Activated CD4-positive, alpha-beta T cell treated with anti-CD3 and anti-CD28 coated beads for 36 hours (primary cell): ENCODE results near the gene FYN. TPM values are rescaled to one million over a fixed set of nuclear protein-coding genes. Genes with fewer than 3 reads are reported as not detected.

Source experiments
- ATAC-seq: fragments of 200-7000 bp; cut with Tn5 transposase; one replicate; pipeline ENCODE4 v1.10.0; 2021; ENCODE audit warnings: mild to moderate bottlenecking, moderate library complexity
- CTCF ChIA-PET: fragments of 350-600 bp; sonication (Branson Sonifier 250); formaldehyde crosslinking; loops from one replicate; lab custom pipeline; 2021; ENCODE audit warnings: antibody characterized with exemption; lab: Charles Lee
- POLR2A ChIA-PET: fragments of 350-600 bp; sonication (Branson Sonifier 250); formaldehyde crosslinking; loops from one replicate; lab custom pipeline; 2021; ENCODE audit warnings: antibody characterized with exemption, inconsistent platforms; lab: Charles Lee
- DNase-seq: peaks from one replicate; pipeline ENCODE4 v3.0.0-alpha.2; 2020
- H3K27ac Mint-ChIP-seq: one replicate; pipeline ENCODE4 v1.8.0; 2021; ENCODE audit warnings: mixed read lengths
- H3K27me3 Mint-ChIP-seq: one replicate; pipeline ENCODE4 v1.8.0; 2021; ENCODE audit warnings: mixed read lengths
- H3K36me3 Mint-ChIP-seq: one replicate; pipeline ENCODE4 v1.8.0; 2021; ENCODE audit warnings: low read depth, mixed read lengths
- H3K4me1 Mint-ChIP-seq: one replicate; pipeline ENCODE4 v1.8.0; 2021; ENCODE audit warnings: mixed read lengths
- H3K4me3 Mint-ChIP-seq: one replicate; pipeline ENCODE4 v1.8.0; 2021; ENCODE audit warnings: mild to moderate bottlenecking, moderate library complexity, mixed read lengths
- H3K9me3 Mint-ChIP-seq: one replicate; pipeline ENCODE4 v1.8.0; 2021; ENCODE audit warnings: low read depth, mixed read lengths
- intact Hi-C, 2 experiments: fragments of 100-400 bp; cut with DNase I in 1 of 2; cut with micrococcal nuclease in 1 of 2; formaldehyde crosslinking; loops; one replicate each; pipeline versions ENCODE4 v1.14.2 to v1.15.1; 2022 to 2024; cut with DNase I, micrococcal nuclease
- total RNA-seq, 2 experiments: library from RNA; stranded (reverse); gene quantifications; one replicate each; pipeline ENCODE4 v1.2.3, GENCODE V29; 2021

Gene FYN
- total RNA-seq, 2 experiments from 2014 or later = 345 to 504 TPM

DNA sequence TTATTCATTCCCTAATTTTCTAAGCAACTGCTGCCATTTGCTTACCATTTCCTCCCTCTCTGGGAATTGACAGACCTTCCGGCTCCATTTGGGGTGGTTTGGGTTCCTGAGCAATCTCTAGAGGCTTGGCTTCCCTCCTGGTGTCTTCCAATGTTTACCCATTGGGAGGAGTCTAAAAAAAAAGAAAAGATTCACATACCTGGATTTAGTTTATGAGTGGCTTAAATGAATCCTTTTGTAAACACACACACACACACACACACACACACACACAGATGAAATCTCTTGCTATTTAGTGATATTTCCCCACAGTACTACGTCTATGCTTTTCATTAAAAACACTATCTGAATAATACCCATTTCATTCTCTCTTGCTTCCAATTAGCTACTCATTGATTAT, 219.3 kb downstream of the FYN start:
- Mint-ChIP-seq H3K4me1 (no peaks in the 10 kb centered on the region), H3K36me3 (peaks cover 15% of the 10 kb centered on the region), H3K9me3 (no peaks in the 10 kb centered on the region), H3K27ac (no peak overlapping the region), H3K4me3 (no peak overlapping the region), H3K27me3 (no peaks in the 10 kb centered on the region)
- ChIA-PET CTCF (interaction anchor here (0.9 kb wide), 1 partner anchor 89 kb away, joined by 3 read pairs; no protein-coding TSS in a partner anchor), POLR2A (no interaction called here)
- intact Hi-C loops = no loop called here
- DNase-seq (no peak), ATAC-seq (no peak)

DNA sequence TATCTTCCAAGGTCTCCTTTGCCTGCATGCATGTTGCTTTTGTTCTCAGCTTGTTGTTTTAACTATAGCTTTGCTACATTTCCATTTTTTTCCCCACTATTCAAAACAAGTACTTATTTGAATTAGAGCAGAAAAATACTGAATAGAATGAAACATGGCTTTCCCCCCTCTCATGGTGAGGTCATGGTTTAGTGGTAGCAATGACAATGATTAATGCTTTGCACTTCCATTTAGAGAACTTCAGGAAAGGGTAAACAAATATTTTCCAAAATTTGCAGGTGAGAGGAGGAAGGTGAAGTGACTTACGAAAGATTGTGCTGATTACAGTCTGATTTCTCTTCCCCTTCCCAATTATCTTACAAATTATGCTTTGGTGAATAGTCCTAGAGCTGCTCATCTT, 219.8 kb downstream of the FYN start:
- ChIA-PET POLR2A (no interaction called here), CTCF (no interaction called here)
- Mint-ChIP-seq H3K27ac (no peak overlapping the region), H3K4me3 (no peak overlapping the region), H3K27me3 (no peaks in the 10 kb centered on the region), H3K9me3 (no peaks in the 10 kb centered on the region), H3K4me1 (no peaks in the 10 kb centered on the region), H3K36me3 (peaks cover 15% of the 10 kb centered on the region)
- intact Hi-C loops = no loop called here
- DNase-seq = no peak
- ATAC-seq = no peak

DNA sequence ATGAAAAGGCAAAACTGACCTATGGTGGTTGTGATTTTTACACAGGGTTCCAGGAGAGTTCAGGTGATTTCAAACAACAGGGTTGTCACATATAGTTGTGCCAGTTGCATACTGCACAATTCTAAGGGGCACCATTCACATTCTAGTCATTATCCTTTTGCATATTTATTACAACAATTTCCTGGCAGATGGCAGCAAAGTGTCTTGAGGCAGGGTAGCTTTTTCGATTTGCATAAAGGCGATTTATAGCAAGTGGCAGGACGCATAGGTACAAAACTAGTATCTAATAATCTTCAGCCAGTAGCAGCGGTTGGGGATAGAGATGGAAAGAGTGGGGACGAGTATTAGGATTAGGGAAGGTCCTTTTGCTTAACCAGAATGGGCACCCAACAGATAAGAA, 221.1 kb downstream of the FYN start:
- Mint-ChIP-seq H3K9me3 (no peaks in the 10 kb centered on the region), H3K27me3 (no peaks in the 10 kb centered on the region), H3K36me3 (peaks cover 15% of the 10 kb centered on the region), H3K27ac (no peak overlapping the region), H3K4me3 (no peak overlapping the region), H3K4me1 (no peaks in the 10 kb centered on the region)
- intact Hi-C loops = no loop called here
- DNase-seq (no peak), ATAC-seq (no peak)
- CTCF ChIA-PET = interaction anchor here (1.1 kb wide), 1 partner anchor 10 kb away, joined by 5 read pairs; no protein-coding TSS in a partner anchor
- POLR2A ChIA-PET = no interaction called here

DNA sequence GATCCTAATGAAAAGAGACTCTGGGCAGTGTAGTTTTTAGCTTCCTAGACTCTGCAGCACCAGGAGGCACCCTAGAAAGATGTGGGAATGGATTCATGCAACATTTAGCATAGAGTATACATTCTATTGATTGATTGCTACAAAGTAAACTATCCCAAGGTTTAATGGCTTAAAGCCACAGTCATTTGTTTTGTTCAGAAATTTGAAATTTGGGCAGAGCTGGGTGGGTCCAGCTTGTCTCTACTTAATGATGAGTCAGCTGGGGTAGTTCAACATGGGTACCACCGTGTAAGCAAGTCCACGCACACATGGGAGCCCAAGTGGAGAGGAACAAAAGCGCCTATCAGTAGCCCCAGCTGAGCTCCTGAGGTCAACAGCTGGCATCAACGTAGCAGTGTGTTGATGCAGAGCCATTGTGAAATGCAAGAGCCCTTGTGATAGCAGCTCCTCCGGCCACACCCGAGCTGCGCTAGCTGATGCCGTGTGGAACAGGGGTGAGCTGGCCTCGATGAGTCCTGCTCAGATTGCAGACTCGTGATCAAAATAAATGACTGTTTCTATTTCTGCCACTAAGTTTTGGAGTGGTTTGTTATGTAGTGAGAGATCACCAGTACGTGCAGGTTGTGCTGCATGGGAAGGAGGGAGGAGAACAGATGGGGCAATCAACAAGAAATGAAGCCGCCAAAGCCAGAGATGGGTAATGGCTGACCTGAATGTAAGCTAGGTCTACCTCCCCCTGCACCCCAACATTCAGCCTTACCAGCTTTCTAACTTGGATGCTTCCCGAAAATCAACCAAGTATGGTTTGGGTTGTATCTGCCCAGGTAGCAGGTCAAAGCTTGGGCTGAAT, 221.8 kb downstream of the FYN start:
- intact Hi-C loops = no loop called here
- H3K36me3 Mint-ChIP-seq = peaks cover 14% of the 10 kb centered on the region
- H3K27ac Mint-ChIP-seq = no peak overlapping the region
- no peak for DNase-seq
- CTCF ChIA-PET = interaction anchor here (0.6 to 1.2 kb wide), 4 partner anchors 9 to 346 kb away, joined by 3 to 5 read pairs (median 4); partner anchors contain the start of gene TRAF3IP2
- no peaks in the 10 kb centered on the region for H3K27me3 Mint-ChIP-seq
- no peaks in the 10 kb centered on the region for H3K9me3 Mint-ChIP-seq
- ATAC-seq = no peak
- H3K4me1 Mint-ChIP-seq = no peaks in the 10 kb centered on the region
- H3K4me3 Mint-ChIP-seq = no peak overlapping the region
- POLR2A ChIA-PET = no interaction called here

DNA sequence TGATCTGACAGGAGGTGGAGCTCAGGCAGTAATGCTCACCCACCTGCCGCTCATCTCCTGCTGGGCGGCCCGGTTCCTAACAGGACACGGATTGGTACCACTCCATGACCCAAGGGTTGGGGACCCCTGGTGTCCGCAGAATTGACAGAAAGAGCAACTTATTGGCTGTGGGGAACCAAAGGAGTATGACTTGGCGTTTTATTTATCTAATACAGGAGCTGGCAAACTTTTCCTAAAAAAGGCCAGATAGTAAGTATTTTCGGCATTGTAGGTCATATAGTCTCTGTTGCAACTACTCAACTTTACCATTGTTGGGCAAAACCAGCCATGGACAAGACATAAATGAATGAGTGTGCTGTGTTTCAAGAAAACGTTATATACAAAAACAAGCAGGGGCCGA, 223.2 kb downstream of the FYN start:
- H3K27me3 Mint-ChIP-seq = no peaks in the 10 kb centered on the region
- intact Hi-C loops = no loop called here
- ATAC-seq (no peak), DNase-seq (no peak)
- ChIA-PET POLR2A (no interaction called here), CTCF (interaction anchor here (1.0 kb wide), 1 partner anchor 159 kb away, joined by 3 read pairs; no protein-coding TSS in a partner anchor)
- no peaks in the 10 kb centered on the region for H3K9me3 Mint-ChIP-seq
- no peak overlapping the region for H3K4me3 Mint-ChIP-seq
- peaks cover 12% of the 10 kb centered on the region for H3K36me3 Mint-ChIP-seq
- no peaks in the 10 kb centered on the region for H3K4me1 Mint-ChIP-seq
- no peak overlapping the region for H3K27ac Mint-ChIP-seq

DNA sequence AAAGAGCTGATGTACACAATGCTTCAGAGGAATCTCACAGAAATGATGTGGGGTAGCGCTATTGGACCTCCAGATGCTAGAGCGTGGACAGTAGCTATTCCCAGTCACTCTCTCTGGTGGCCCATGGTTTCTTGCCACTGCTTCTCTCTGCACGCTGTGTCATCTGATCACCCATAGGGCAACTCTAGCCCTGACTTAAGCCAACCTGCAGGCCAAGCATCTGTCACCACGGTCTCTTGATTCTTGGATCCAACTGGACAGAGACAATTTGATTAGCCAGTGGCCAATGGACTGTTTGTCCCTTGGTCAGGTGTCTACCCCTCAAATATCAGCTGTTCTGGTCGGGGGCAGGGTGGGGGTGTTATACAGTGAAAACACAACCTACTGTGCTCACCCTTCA, 225.2 kb downstream of the FYN start:
- Mint-ChIP-seq H3K9me3 (no peaks in the 10 kb centered on the region), H3K36me3 (peaks cover 12% of the 10 kb centered on the region), H3K27me3 (no peaks in the 10 kb centered on the region), H3K4me3 (no peak overlapping the region), H3K27ac (no peak overlapping the region), H3K4me1 (no peaks in the 10 kb centered on the region)
- ATAC-seq = no peak
- ChIA-PET CTCF (interaction anchor here (0.6 to 1.0 kb wide), 2 partner anchors 72 to 364 kb away, joined by 3 read pairs; no protein-coding TSS in a partner anchor), POLR2A (no interaction called here)
- intact Hi-C loops = loop anchor here in 1 of 2 experiments (10.0 kb wide), 1 partner anchor 393 kb away; a partner anchor contains a TSS
- no peak for DNase-seq

DNA sequence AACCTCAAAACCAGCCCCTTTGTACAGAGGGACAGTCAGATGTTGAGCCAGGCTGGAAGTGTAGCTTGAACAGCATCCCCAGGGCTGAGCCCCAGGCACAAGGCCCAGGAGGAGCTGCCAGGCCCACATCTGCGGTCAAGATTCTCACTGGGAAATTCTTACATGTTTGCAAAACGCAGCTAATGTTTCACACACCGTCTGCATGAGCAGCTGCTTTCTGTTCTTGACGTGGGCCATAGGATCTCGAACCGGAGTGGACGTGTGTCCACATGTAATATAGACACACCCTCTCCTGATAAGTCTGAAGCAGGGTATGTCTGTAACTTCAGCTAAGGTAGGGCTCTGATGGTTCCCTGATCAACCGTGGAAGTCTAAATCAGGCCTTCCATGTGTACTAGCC, 226.3 kb downstream of the FYN start:
- DNase-seq (no peak), ATAC-seq (no peak)
- intact Hi-C loops = loop anchor here in 1 of 2 experiments (10.0 kb wide), 1 partner anchor 392 kb away; a partner anchor contains a TSS
- Mint-ChIP-seq H3K9me3 (no peaks in the 10 kb centered on the region), H3K4me3 (no peak overlapping the region), H3K27ac (no peak overlapping the region), H3K36me3 (peaks cover 8% of the 10 kb centered on the region), H3K27me3 (no peaks in the 10 kb centered on the region), H3K4me1 (no peaks in the 10 kb centered on the region)
- CTCF ChIA-PET = interaction anchor here (0.5 to 1.0 kb wide), 2 partner anchors 71 to 128 kb away, joined by 3 read pairs; no protein-coding TSS in a partner anchor
- POLR2A ChIA-PET = no interaction called here

DNA sequence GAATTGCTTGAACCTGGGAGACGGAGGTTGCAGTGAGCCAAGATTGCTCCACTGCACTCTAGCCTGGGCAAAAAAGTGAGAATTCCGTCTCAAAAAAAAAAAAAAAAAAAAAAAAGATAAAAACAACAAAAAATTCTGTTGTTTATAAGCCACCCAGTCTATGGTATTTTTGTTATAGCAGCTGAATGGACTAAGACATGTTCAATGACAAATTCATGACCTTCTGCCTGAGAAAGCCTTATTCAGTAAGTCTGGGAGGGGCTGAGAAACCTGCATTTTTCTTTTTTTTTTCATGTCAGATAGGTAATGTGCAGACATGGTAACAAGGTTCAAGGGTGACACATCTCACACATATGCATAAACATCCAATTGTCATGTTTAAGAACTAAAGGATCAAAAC, 227.2 kb downstream of the FYN start:
- Mint-ChIP-seq H3K4me1 (no peaks in the 10 kb centered on the region), H3K27me3 (no peaks in the 10 kb centered on the region), H3K27ac (no peak overlapping the region), H3K9me3 (no peaks in the 10 kb centered on the region), H3K36me3 (peaks cover 5% of the 10 kb centered on the region), H3K4me3 (no peak overlapping the region)
- intact Hi-C loops = loop anchor here in 1 of 2 experiments (10.0 kb wide), 1 partner anchor 391 kb away; a partner anchor contains a TSS
- CTCF ChIA-PET = interaction anchor here (0.6 to 0.7 kb wide), 3 partner anchors 165 to 1797 kb away, joined by 3 read pairs; no protein-coding TSS in a partner anchor
- DNase-seq (no peak), ATAC-seq (no peak)
- POLR2A ChIA-PET = no interaction called here

DNA sequence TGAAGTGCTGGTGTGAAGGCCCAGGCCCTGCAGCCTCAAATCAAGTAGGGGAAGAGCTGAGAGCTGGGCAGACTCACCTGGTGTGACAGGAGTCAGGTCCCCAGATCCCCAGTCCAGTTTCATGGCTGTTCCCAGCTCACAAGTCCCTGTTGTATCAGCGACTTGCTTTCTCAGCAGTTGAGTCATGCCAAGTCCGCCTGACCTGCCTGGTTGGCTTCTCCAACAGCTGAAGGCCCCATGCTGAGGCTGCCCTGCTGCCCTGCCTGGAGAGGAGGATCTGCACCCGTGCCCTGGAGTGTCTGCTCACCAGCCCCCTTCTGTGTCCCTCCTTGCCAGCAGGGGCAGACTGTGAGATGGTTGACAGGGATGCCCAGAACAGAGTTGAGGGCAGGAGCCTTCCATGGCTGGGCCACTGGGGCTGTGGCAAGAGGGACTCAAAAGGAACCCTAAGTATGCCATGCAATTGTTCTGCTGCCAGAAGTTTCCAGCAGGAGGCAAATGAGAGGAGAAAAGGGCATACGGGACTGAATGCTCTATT, 228.3 kb downstream of the FYN start:
- H3K4me1 Mint-ChIP-seq = no peaks in the 10 kb centered on the region
- POLR2A ChIA-PET = no interaction called here
- no peak overlapping the region for H3K27ac Mint-ChIP-seq
- H3K4me3 Mint-ChIP-seq = no peak overlapping the region
- H3K9me3 Mint-ChIP-seq = no peaks in the 10 kb centered on the region
- no peak for DNase-seq
- intact Hi-C loops = loop anchor here in 1 of 2 experiments (10.0 kb wide), 1 partner anchor 390 kb away; a partner anchor contains a TSS
- CTCF ChIA-PET = interaction anchor here (0.6 to 0.7 kb wide), 3 partner anchors 164 to 416 kb away, joined by 3 read pairs; no protein-coding TSS in a partner anchor
- H3K36me3 Mint-ChIP-seq = peaks cover 5% of the 10 kb centered on the region
- no peak for ATAC-seq
- H3K27me3 Mint-ChIP-seq = no peaks in the 10 kb centered on the region

DNA sequence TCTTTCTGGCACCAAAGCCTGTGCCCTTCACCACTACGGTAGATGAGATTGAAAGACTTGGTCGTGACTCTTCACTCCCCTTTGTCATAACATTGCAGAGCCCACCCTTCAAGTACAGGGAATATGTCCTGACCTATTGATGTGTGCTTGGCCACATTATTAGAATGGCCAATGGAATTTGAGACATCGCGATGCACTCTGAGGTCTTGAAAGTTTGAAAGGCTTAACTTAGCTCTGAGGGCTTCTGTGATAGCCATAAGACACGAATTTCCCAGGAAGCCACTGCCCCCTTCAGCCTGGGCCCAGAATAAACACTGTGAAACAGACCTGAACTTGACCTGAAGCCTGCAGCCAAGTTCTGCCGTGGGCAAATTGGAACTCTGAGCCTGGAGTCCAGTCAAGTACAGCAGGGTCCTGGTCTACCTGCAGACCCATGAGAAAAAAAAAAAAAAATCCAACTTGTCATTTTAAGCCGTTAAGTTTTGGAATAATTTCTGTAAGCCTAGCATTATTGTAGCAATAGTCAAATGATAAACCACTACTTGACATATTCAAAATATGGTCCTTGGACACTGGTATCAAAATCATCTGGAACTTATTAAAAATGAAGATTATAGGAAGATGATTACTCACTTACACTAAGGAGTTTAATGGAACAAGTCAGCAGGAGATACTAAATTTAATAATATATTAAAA, 230.6 kb downstream of the FYN start:
- Mint-ChIP-seq H3K4me1 (no peaks in the 10 kb centered on the region), H3K27ac (no peak overlapping the region), H3K27me3 (no peaks in the 10 kb centered on the region), H3K4me3 (no peak overlapping the region), H3K9me3 (no peaks in the 10 kb centered on the region), H3K36me3 (peaks cover 6% of the 10 kb centered on the region)
- intact Hi-C loops = loop anchor here (1.0 to 10.0 kb wide), 3 partner anchors 383 to 400 kb away; a partner anchor contains a TSS
- ATAC-seq (peak; percentile 80), DNase-seq (peak; percentile 67)
- ChIA-PET CTCF (interaction anchor here (0.5 to 1.4 kb wide), 3 partner anchors 9 to 384 kb away, joined by 3 to 5 read pairs (median 4); a partner anchor contains a TSS), POLR2A (no interaction called here)

DNA sequence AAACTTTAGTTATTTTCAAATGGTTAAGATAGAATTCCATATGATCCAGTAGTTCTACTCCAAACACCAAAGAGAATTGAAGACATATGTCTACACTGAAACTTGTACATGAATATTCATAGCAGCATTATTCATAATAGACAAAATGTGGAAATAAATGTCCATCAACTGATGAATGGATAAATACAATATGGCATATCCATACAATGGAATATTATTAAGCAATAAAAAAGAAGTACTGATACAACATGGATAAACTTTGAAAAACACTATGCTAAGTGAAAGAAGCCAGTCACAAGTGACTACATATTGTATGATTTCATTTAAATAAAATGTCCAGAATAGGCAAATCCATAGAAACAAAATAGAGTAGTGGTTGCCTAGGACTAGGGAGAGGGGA, 234.0 kb downstream of the FYN start:
- peaks cover 3% of the 10 kb centered on the region for H3K36me3 Mint-ChIP-seq

More for the DNA sequence above, 234.0 kb downstream of the FYN start:
- ATAC-seq (no peak), DNase-seq (no peak)
- no peak overlapping the region for H3K27ac Mint-ChIP-seq
- intact Hi-C loops = no loop called here
- ChIA-PET CTCF (no interaction called here), POLR2A (no interaction called here)
- no peaks in the 10 kb centered on the region for H3K4me1 Mint-ChIP-seq
- no peaks in the 10 kb centered on the region for H3K9me3 Mint-ChIP-seq
- no peaks in the 10 kb centered on the region for H3K27me3 Mint-ChIP-seq
- H3K4me3 Mint-ChIP-seq = no peak overlapping the region
